ENCODE measurements around the gene VCAN. TPM values are rescaled to one million over a fixed set of nuclear protein-coding genes. Genes with fewer than 3 reads are reported as not detected.
A peak's percentile ranks its signal among the peaks of the same experiment; 100 is the strongest.

The VCAN gene
- total and polyA plus RNA-seq, 2 of the 8 experiments (the other 6 are each of a cell fraction or from before 2014, with no cell fraction given): 146 to 404 TPM

DNA sequence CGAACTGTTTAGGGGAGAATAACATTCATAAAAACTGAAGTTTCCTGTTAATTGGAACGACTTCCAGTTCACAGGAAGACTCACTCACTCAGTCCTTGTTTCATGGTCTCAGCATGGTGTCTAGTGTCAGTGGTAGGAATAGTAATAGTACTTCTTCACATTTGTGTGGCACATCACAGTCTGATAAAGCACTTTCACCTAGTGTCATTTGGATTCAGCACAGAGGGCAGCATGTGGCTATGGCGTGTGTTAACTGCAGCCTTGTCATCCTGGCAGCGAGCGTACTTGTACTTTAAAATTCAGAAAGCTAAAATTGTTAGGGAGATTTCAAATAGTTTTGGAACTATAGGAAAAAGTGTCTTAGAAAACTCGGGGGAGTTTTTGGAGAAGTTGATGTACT is 72.4 kb downstream of the VCAN start:
- no peaks in the 10 kb centered on the region for H3K27me3 ChIP-seq (replicated peaks in 1 of 4; ENCODE audit: control insufficient read depth in 3 of 4, extremely low read depth in 1 of 4, insufficient read depth in 3 of 4, low read length in 3 of 4)
- peaks cover 0 to 67% (median 29%) of the 10 kb centered on the region in 4 experiments; a peak in 7 of 8 replicates for H3K36me3 ChIP-seq (ENCODE audit: control insufficient read depth in 2 of 4, insufficient read depth in 4 of 4, low read length in 3 of 4)
- H3K23me2 ChIP-seq (ENCODE audit: low read depth, low read length): no peaks in the 10 kb centered on the region
- H3K9me3 ChIP-seq (ENCODE audit: insufficient read depth in 2 of 2, low read depth in 1 of 2, low read length in 1 of 2): peaks cover 0 to 4% of the 10 kb centered on the region in 2 experiments; a peak in 1 of 4 replicates
- no peak overlapping the region for H3K56ac ChIP-seq (replicated peaks; ENCODE audit: insufficient read length, low read depth, low read length)
- H4K91ac ChIP-seq (replicated peaks; ENCODE audit: insufficient read length, low read length): no peak overlapping the region
- no peak overlapping the region for H3K18ac ChIP-seq (ENCODE audit: extremely low read depth, low read length)
- H2BK5ac ChIP-seq (ENCODE audit: low read depth, low read length): no peak overlapping the region
- no peaks in the 10 kb centered on the region for H3K4me1 ChIP-seq (replicated peaks in 1 of 4; ENCODE audit: control insufficient read depth in 3 of 4, insufficient read depth in 4 of 4, low read length in 3 of 4)
- H3K79me2 ChIP-seq (ENCODE audit: control insufficient read depth in 1 of 2, insufficient read depth in 2 of 2, low read length in 2 of 2): peaks cover 0 to 13% of the 10 kb centered on the region in 2 experiments; a peak in 2 of 4 replicates
- H3K27ac ChIP-seq (ENCODE audit: low read depth, low read length): no peak overlapping the region
- ChIA-PET POLR2A (ENCODE audit: partially characterized antibody) (no interaction called here), CTCF (ENCODE audit: partially characterized antibody) (no interaction called here)
- H3K79me1 ChIP-seq (ENCODE audit: low read depth, low read length): no peaks in the 10 kb centered on the region; the same call in 1 of the 2 replicates
- H3K4me2 ChIP-seq (ENCODE audit: insufficient read depth in 1 of 2, low read depth in 2 of 2, low read length in 2 of 2): no peak overlapping the region
- no peak for DNase-seq (ENCODE audit: low read depth in 1 of 2, low spot score in 2 of 2)
- no peak overlapping the region for H4K8ac ChIP-seq (ENCODE audit: extremely low read depth, insufficient read depth, low read length)
- 91% methylated on average over 6 of the region's 6 CpGs; no CpG with 5 or more reads in 1 of the 2 experiments for WGBS, 2 experiments (ENCODE audit: extremely low coverage in 1 of 2, insufficient coverage in 1 of 2, insufficient read length in 1 of 2, insufficient replicate concordance in 2 of 2, low coverage in 1 of 2, low lambda C conversion rate in 2 of 2, missing lambda C conversion rate in 1 of 2)
- H2BK15ac ChIP-seq (ENCODE audit: low read length): no peak overlapping the region
- no peak for FAIRE-seq
- no peak overlapping the region for H3K4ac ChIP-seq (replicated peaks; ENCODE audit: insufficient read length, low read depth, low read length)
- no peak overlapping the region for H2BK20ac ChIP-seq (ENCODE audit: low read length)
- TF ChIP-seq CBX8 (IDR thresholded peaks at IDR 0.05; ENCODE audit: borderline replicate concordance, low read depth, low read length): no peak
- TF ChIP-seq TEAD4 (IDR thresholded peaks at IDR 0.05; ENCODE audit: low read depth, low read length): no peak
- TF ChIP-seq SP1 (IDR thresholded peaks at IDR 0.05; ENCODE audit: low read depth, low read length): no peak
- TF ChIP-seq TAF7 (optimal IDR thresholded peaks at IDR 0.05; ENCODE audit: borderline replicate concordance, low read depth, low read length): no peak
- TF ChIP-seq EGR1 (IDR thresholded peaks at IDR 0.05; ENCODE audit: borderline replicate concordance, low read depth, low read length): no peak
- H3K23ac ChIP-seq (ENCODE audit: insufficient read length): no peak overlapping the region
- no peak overlapping the region for H2AFZ ChIP-seq (ENCODE audit: low read length)
- no peak overlapping the region for H3K4me3 ChIP-seq (ENCODE audit: extremely low read depth in 1 of 4, insufficient read depth in 2 of 4, low read depth in 3 of 4, low read length in 4 of 4)
- no peak overlapping the region for H2BK120ac ChIP-seq (replicated peaks; ENCODE audit: low read depth, low read length)
- peak overlapping the region; percentile 88 for H3K14ac ChIP-seq (ENCODE audit: insufficient read length)
- no peak overlapping the region for H2AK5ac ChIP-seq (ENCODE audit: low read depth, low read length)
- peaks cover 2 to 3% of the 10 kb centered on the region in 2 experiments for H4K20me1 ChIP-seq (replicated peaks in 1 of 2; ENCODE audit: control insufficient read depth in 1 of 2, insufficient read depth in 2 of 2, low read length in 2 of 2)
- no peak overlapping the region for H3K9ac ChIP-seq (replicated peaks in 1 of 4; ENCODE audit: extremely low read depth in 1 of 4, low read depth in 3 of 4, low read length in 3 of 4)
- H2BK12ac ChIP-seq (ENCODE audit: low read depth, low read length): no peak overlapping the region
- no peak overlapping the region for H4K5ac ChIP-seq (ENCODE audit: insufficient read length, low read depth, low read length)

Measured in H1 (cell line).